SK-N-SH treated with all-trans-retinoic acid at 6 μM for 48 hours (cell line): ENCODE measurements around the gene CHTF8.

Experiments used
- ARNTL ChIP-seq: fragments of 450-650 bp; formaldehyde crosslinking; IDR thresholded peaks from 2 replicates; pipeline ENCODE4 v1.5.0; 2020; ENCODE audit warnings: low read depth, mild to moderate bottlenecking, moderate library complexity, borderline replicate concordance
- ESRRG ChIP-seq: fragments of 250-450 bp; sonication (Bioruptor Pico); IDR thresholded peaks from 2 replicates; pipeline ENCODE4 v1.6.1; 2021; ENCODE audit warnings: mild to moderate bottlenecking
- RARB ChIP-seq: fragments of 250-450 bp; sonication (Bioruptor Pico); IDR thresholded peaks from 2 replicates; pipeline ENCODE4 v1.8.0; 2021; ENCODE audit warnings: mild to moderate bottlenecking, moderate library complexity
- TSHZ2 ChIP-seq: fragments of 250-450 bp; sonication (Bioruptor Pico); IDR thresholded peaks from 2 replicates; pipeline ENCODE4 v1.5.0; 2020; ENCODE audit warnings: mild to moderate bottlenecking, moderate library complexity
- ZC3H10 ChIP-seq: fragments of 250-450 bp; sonication (Bioruptor Pico); IDR thresholded peaks from 2 replicates; pipeline ENCODE4 v1.5.1; 2021; ENCODE audit warnings: mild to moderate bottlenecking, moderate library complexity
- ZFP3 ChIP-seq: fragments of 250-450 bp; sonication (Bioruptor Pico); IDR thresholded peaks from 2 replicates; pipeline ENCODE4 v1.5.0; 2020; ENCODE audit warnings: mild to moderate bottlenecking, moderate library complexity
- ZFP30 ChIP-seq: fragments of 450-650 bp; formaldehyde crosslinking; IDR thresholded peaks from 2 replicates; pipeline ENCODE4 v1.5.0; 2022; ENCODE audit warnings: mild to moderate bottlenecking, moderate library complexity

DNA sequence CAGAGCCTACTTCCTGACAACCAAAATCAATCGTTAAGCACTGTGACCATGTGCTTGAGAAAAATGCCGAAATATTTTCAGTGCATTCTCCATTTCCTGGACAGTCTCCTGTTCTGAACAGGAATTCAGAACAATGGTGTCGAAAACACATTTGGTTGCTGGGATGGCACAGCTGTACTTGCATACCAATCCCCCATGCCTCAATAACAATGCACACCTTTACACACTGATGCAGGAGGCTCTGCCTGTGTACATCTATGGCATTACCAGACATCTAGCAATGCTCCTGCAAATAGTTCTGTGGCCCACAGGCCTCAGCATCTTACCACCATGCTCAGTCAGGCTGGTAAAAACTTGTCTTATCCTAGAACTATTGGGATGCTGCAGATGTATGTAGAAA is 6.2 kb downstream of the CHTF8 start:
- TF ChIP-seq ZFP3 (CRISPR knock-in tag) (no peak), ARNTL (CRISPR knock-in tag) (no peak), RARB (CRISPR knock-in tag) (no peak), ZFP30 (no peak), TSHZ2 (no peak), ESRRG (CRISPR knock-in tag) (no peak), ZC3H10 (CRISPR knock-in tag) (no peak)
